ENCODE data around the gene SNRPA1.

GRCh38 chr15:101328001-101328400 lies 33.0 kb upstream of the SNRPA1 start:
- TF ChIP-seq CTCF (IDR thresholded peaks at IDR 0.05; ENCODE audit: low read depth, low read length) (no peak), MYC (IDR thresholded peaks at IDR 0.05; ENCODE audit: low read depth, low read length) (no peak), POLR2A (IDR thresholded peaks at IDR 0.05; ENCODE audit: extremely low read depth, insufficient read length) (no peak), MAX (IDR thresholded peaks at IDR 0.05; ENCODE audit: low read depth, low read length) (no peak)
